SK-N-MC (cell line): Measurements from ENCODE around the gene CLTCL1.

Source experiments
- EZH2 ChIP-seq: fragments of 200-600 bp; sonication (generic); IDR thresholded peaks from one replicate; pipeline ENCODE4 v1.6.1; 2017; ENCODE audit warnings: antibody characterized with exemption
- FOXP2 ChIP-seq: optimal IDR thresholded peaks from 2 replicates; pipeline ENCODE3; 2011; ENCODE audit warnings: mild to moderate bottlenecking, moderate library complexity; ENCODE audit not compliant: insufficient read depth; ENCODE audit errors: extremely low read length, control extremely low read depth
- POLR2AphosphoS5 ChIP-seq: IDR thresholded peaks from 2 replicates; pipeline ENCODE4 v1.6.1; 2012; ENCODE audit warnings: mild to moderate bottlenecking, low read depth, low read length, borderline replicate concordance

GRCh38 chr22:19152942-19153883 is 138.3 kb downstream of the CLTCL1 start:
- no peak for TF ChIP-seq POLR2AphosphoS5
- no peak for TF ChIP-seq EZH2
- no peak for TF ChIP-seq FOXP2
